HTR-8/SVneo (cell line): Measurements from ENCODE around the gene LIAS.

Experiments used
- DNase-seq: peaks from one replicate; pipeline ENCODE4 v3.0.0; 2011; ENCODE audit warnings: low spot score, mixed read lengths; ENCODE audit not compliant: insufficient read length
- FAIRE-seq: peaks from 2 replicates; lab custom pipeline; 2011; peaks lifted over from hg19 to GRCh38; lab: Jason Lieb, UNC

The LIAS gene

GRCh38 chr4:39525822-39526690 lies 67.2 kb downstream of the LIAS start:
- no peak for FAIRE-seq
- no peak for DNase-seq

- DNase-seq (peak; percentile 38), FAIRE-seq (no peak)
Measured at GRCh38 chr4:39526765-39527295, 68.0 kb downstream of the LIAS start.

GRCh38 chr4:39527296-39528060 lies 68.6 kb downstream of the LIAS start, which contains the start of gene UGDH:
TSS of gene UGDH (minus strand) at chr4:39527439. CDS start at chr4:39521512, 5,927 bp downstream.
- DNase-seq (peak; percentile 97), FAIRE-seq (peak; percentile 88)

- FAIRE-seq = no peak
Measured at GRCh38 chr4:39528061-39528465, 69.2 kb downstream of the LIAS start.

More at GRCh38 chr4:39528061-39528465, 69.2 kb downstream of the LIAS start:
- no peak for DNase-seq
